Prostate gland (tissue), 2 donors: ENCODE data around the gene SHC4. TPM values are rescaled to one million over a fixed set of nuclear protein-coding genes. Genes with fewer than 3 reads are reported as not detected.

Experiments used
- DNase-seq: peaks from one replicate; pipeline ENCODE4 v3.0.0-alpha.2; 2019; ENCODE audit warnings: low spot score
- H3K27ac ChIP-seq, 2 donors: fragments of 200-600 bp; sonication (generic); 2 replicates each; pipeline ENCODE4 v1.5.1; 2017 to 2019
- H3K27me3 ChIP-seq: fragments of 200-600 bp; sonication (generic); replicated peaks from 2 replicates; pipeline ENCODE4 v1.5.1; 2019; ENCODE audit not compliant: insufficient read depth
- H3K36me3 ChIP-seq, 2 donors: fragments of 200-600 bp; sonication (generic); 1 replicate in 1 of 2; 2 replicates in 1 of 2; pipeline versions ENCODE4 v1.5.1 to v1.8.1; 2017 to 2019
- H3K4me1 ChIP-seq: fragments of 200-600 bp; sonication (generic); replicated peaks from 2 replicates; pipeline ENCODE4 v1.5.1; 2019
- H3K4me3 ChIP-seq, 2 donors: fragments of 200-600 bp; sonication (generic); 2 replicates each; pipeline ENCODE4 v1.5.1; 2017 to 2019
- H3K9me3 ChIP-seq: fragments of 200-600 bp; sonication (generic); 2 replicates; pipeline ENCODE4 v1.5.1; 2017
- CTCF ChIP-seq, 4 experiments: fragments of 200-600 bp in 2 of 4; fragments of 450-650 bp in 2 of 4; sonication (generic) in 2 of 4; IDR thresholded peaks; 1 replicate in 3 of 4; 2 replicates in 1 of 4; pipeline ENCODE4 v1.5.1; 2016 to 2019; ENCODE audit warnings: antibody characterized with exemption in 4 of 4, mild to moderate bottlenecking in 2 of 4, moderate library complexity in 2 of 4
- POLR2A ChIP-seq: fragments of 450-650 bp; IDR thresholded peaks from one replicate; pipeline ENCODE4 v1.6.1; 2016; ENCODE audit warnings: antibody characterized with exemption, mild to moderate bottlenecking
- POLR2AphosphoS5 ChIP-seq: sonication (generic); formaldehyde crosslinking; IDR thresholded peaks from one replicate; pipeline ENCODE4 v1.6.1; 2017; ENCODE audit warnings: antibody characterized with exemption
- WGBS: methylation state at CpG from one replicate; pipeline ENCODE4 v1.1.5; 2018; 5-methylcytosine and 5-hydroxymethylcytosine counted together
- intact Hi-C: fragments of 100-400 bp; cut with DNase I; formaldehyde crosslinking; loops from one replicate; pipeline ENCODE4 v1.14.2; 2022
- total RNA-seq, 2 donors: library from RNA; depleted of rRNA; stranded (reverse); fragments of >200 nt; gene quantifications; one replicate each; pipeline ENCODE4 v1.1.0, GENCODE V29; 2016

SHC4 gene
- total RNA-seq, 2 donors from 2014 or later: 0.27 to 45.0 TPM

GRCh38 chr15:48803877-48804276 is 159.8 kb downstream of the SHC4 start:
- H3K4me1 ChIP-seq: no peaks in the 10 kb centered on the region
- DNase-seq: no peak
- no peak overlapping the region for H3K4me3 ChIP-seq
- no peaks in the 10 kb centered on the region for H3K9me3 ChIP-seq
- intact Hi-C loops: loop anchor here (10.0 kb wide), 2 partner anchors 349 to 449 kb away; no protein-coding TSS in a partner anchor
- no peak for TF ChIP-seq CTCF (IDR thresholded peaks at IDR 0.05)
- no peak for TF ChIP-seq POLR2A
- TF ChIP-seq POLR2AphosphoS5: no peak
- no peaks in the 10 kb centered on the region for H3K27me3 ChIP-seq
- WGBS: 60% methylated on average over 2 of the region's 2 CpGs
- no peaks in the 10 kb centered on the region for H3K36me3 ChIP-seq
- H3K27ac ChIP-seq: no peak overlapping the region

GRCh38 chr15:48802867-48803266 is 160.9 kb downstream of the SHC4 start:
- no peak overlapping the region for H3K27ac ChIP-seq
- intact Hi-C loops: loop anchor here (10.0 kb wide), 2 partner anchors 348 to 448 kb away; no protein-coding TSS in a partner anchor

GRCh38 chr15:48802257-48802656 is 161.5 kb downstream of the SHC4 start:
- DNase-seq: no peak
- TF ChIP-seq CTCF (IDR thresholded peaks at IDR 0.05) (no peak), POLR2A (no peak), POLR2AphosphoS5 (no peak)
- no peak overlapping the region for H3K27ac ChIP-seq
- H3K36me3 ChIP-seq: no peaks in the 10 kb centered on the region
- H3K4me3 ChIP-seq: no peak overlapping the region
- no peaks in the 10 kb centered on the region for H3K27me3 ChIP-seq
- no peaks in the 10 kb centered on the region for H3K4me1 ChIP-seq
- 86% methylated on average over 3 of the region's 3 CpGs for WGBS
- no peaks in the 10 kb centered on the region for H3K9me3 ChIP-seq
- intact Hi-C loops: loop anchor here (10.0 kb wide), 2 partner anchors 347 to 447 kb away; no protein-coding TSS in a partner anchor

More at GRCh38 chr15:48802867-48803266, 160.9 kb downstream of the SHC4 start:
- TF ChIP-seq POLR2AphosphoS5: no peak
- TF ChIP-seq POLR2A: no peak
- TF ChIP-seq CTCF (IDR thresholded peaks at IDR 0.05): no peak
- Histone ChIP-seq H3K9me3 (no peaks in the 10 kb centered on the region), H3K4me3 (no peak overlapping the region), H3K4me1 (no peaks in the 10 kb centered on the region), H3K36me3 (no peaks in the 10 kb centered on the region), H3K27me3 (no peaks in the 10 kb centered on the region)
- DNase-seq: no peak

GRCh38 chr15:48800811-48801455 is 162.8 kb downstream of the SHC4 start:
- no peak overlapping the region for H3K4me3 ChIP-seq
- no peaks in the 10 kb centered on the region for H3K4me1 ChIP-seq
- no peaks in the 10 kb centered on the region for H3K9me3 ChIP-seq
- WGBS: 45% methylated on average over 4 of the region's 4 CpGs
- H3K27me3 ChIP-seq: no peaks in the 10 kb centered on the region
- H3K27ac ChIP-seq: no peak overlapping the region
- TF ChIP-seq POLR2A: no peak
- TF ChIP-seq CTCF (IDR thresholded peaks at IDR 0.05): peak in 3 of 4 experiments; percentile 40 to 47 (median 43)
- TF ChIP-seq POLR2AphosphoS5: no peak
- intact Hi-C loops: loop anchor here (10.0 kb wide), 2 partner anchors 346 to 446 kb away; no protein-coding TSS in a partner anchor
- DNase-seq: no peak
- H3K36me3 ChIP-seq: no peaks in the 10 kb centered on the region

GRCh38 chr15:48800245-48800644 is 163.5 kb downstream of the SHC4 start:
- no peak for DNase-seq
- Histone ChIP-seq H3K36me3 (no peaks in the 10 kb centered on the region), H3K4me3 (no peak overlapping the region), H3K9me3 (no peaks in the 10 kb centered on the region), H3K4me1 (no peaks in the 10 kb centered on the region), H3K27me3 (no peaks in the 10 kb centered on the region), H3K27ac (no peak overlapping the region)
- TF ChIP-seq POLR2A (no peak), CTCF (IDR thresholded peaks at IDR 0.05) (no peak), POLR2AphosphoS5 (no peak)
- WGBS: 77% methylated on average over 1 of the region's 1 CpG
- intact Hi-C loops: loop anchor here (10.0 kb wide), 2 partner anchors 345 to 445 kb away; no protein-coding TSS in a partner anchor
